Measurements from ENCODE around the gene UGGT2. TPM values are rescaled to one million over a fixed set of nuclear protein-coding genes. Genes with fewer than 3 reads are reported as not detected.

The UGGT2 gene
- total and polyA plus RNA-seq, 9 of the 15 experiments (the other 6 are each of a cell fraction or from before 2014, with no cell fraction given): 3.5 to 24.5 (median 18.3) TPM

GRCh38 chr13:95896301-95896700 is 156.9 kb downstream of the UGGT2 start (continued):
- TF ChIP-seq ZNF280A (IDR thresholded peaks at IDR 0.05; ENCODE audit: low read depth, partially characterized antibody) (no peak), TEAD1 (CRISPR knock-in tag; IDR thresholded peaks at IDR 0.05) (no peak), ZNF586 (CRISPR knock-in tag; conservative IDR thresholded peaks at IDR 0.05) (no peak), ZNF609 (CRISPR knock-in tag; IDR thresholded peaks at IDR 0.05; ENCODE audit: borderline replicate concordance) (no peak), KLF6 (CRISPR knock-in tag; IDR thresholded peaks at IDR 0.05; ENCODE audit: borderline replicate concordance) (no peak), GTF2F1 (IDR thresholded peaks at IDR 0.05; ENCODE audit: low read depth, low read length) (no peak), RBM15 (IDR thresholded peaks at IDR 0.05; ENCODE audit: insufficient read depth, low read length) (no peak), NCOA6 (IDR thresholded peaks at IDR 0.05) (no peak), RBFOX2 (IDR thresholded peaks at IDR 0.05; ENCODE audit: low read depth, low read length) (no peak), ZNF24 (IDR thresholded peaks at IDR 0.05) (no peak), RAD51 (IDR thresholded peaks at IDR 0.05; ENCODE audit: borderline replicate concordance, low read depth) (no peak), SP1 (CRISPR knock-in tag; IDR thresholded peaks at IDR 0.05) (no peak), SIRT6 (IDR thresholded peaks at IDR 0.05; ENCODE audit: low read depth, low read length) (no peak), DIDO1 (tag; IDR thresholded peaks at IDR 0.05; ENCODE audit: low read depth) (no peak), TBP (optimal IDR thresholded peaks at IDR 0.05; ENCODE audit: low read depth, low read length) (no peak), SMAD2 (IDR thresholded peaks at IDR 0.05; ENCODE audit: low read depth, low read length) (no peak), MCM7 (IDR thresholded peaks at IDR 0.05) (no peak), RFX1 (IDR thresholded peaks at IDR 0.05) (no peak), TCF7 (IDR thresholded peaks at IDR 0.05; ENCODE audit: borderline replicate concordance) (no peak), U2AF1 (optimal IDR thresholded peaks at IDR 0.05; ENCODE audit: low read depth, low read length) (no peak), CREB1 (IDR thresholded peaks at IDR 0.05) (no peak), CREB1 (CRISPR knock-in tag; IDR thresholded peaks at IDR 0.05) (no peak), MXD1 (CRISPR knock-in tag; IDR thresholded peaks at IDR 0.05; ENCODE audit: borderline replicate concordance, poor library complexity, severe bottlenecking) (no peak)
- TF ChIP-seq, protein P1, sequence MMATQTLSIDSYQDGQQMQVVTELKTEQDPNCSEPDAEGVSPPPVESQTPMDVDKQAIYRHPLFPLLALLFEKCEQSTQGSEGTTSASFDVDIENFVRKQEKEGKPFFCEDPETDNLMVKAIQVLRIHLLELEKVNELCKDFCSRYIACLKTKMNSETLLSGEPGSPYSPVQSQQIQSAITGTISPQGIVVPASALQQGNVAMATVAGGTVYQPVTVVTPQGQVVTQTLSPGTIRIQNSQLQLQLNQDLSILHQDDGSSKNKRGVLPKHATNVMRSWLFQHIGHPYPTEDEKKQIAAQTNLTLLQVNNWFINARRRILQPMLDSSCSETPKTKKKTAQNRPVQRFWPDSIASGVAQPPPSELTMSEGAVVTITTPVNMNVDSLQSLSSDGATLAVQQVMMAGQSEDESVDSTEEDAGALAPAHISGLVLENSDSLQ (IDR thresholded peaks at IDR 0.05): no peak
